ENCODE results near the gene SMIM28. TPM values are rescaled to one million over a fixed set of nuclear protein-coding genes. Genes with fewer than 3 reads are reported as not detected.

SMIM28 gene
- total RNA-seq, result under 1 TPM in 1 of 8 experiments, not detected in 7; 0.38 TPM

- H3K4me3 ChIP-seq, result no peak within 1 kb of the TSS
- in situ Hi-C loops (cut with MboI; ENCODE audit: low pct_unique_long_range_greater_than_20kb in 2 of 9, low sequenced_read_pairs in 9 of 9, unreplicated experiment in 9 of 9), result no loop called here
- no peak for ATAC-seq (replicated peaks in 6 of 8)
- H3K27ac ChIP-seq, result no peak within 1 kb of the TSS
- H3K4me1 ChIP-seq (replicated peaks in 1 of 2), result no peaks in the 10 kb centered on the region
- WGBS, 10 experiments, result 70 to 92% (median 80%) methylated on average over 1 to 6 of the region's 6 CpGs; no CpG with 5 or more reads in 3 of the 10 experiments
These were observed at the start of gene SMIM28 for GRCh38 chr6:138377844-138378243. Gene SMIM28 (plus strand): TSS chr6:138377905. CDS start chr6:138378073, 168 bp downstream.

DNA sequence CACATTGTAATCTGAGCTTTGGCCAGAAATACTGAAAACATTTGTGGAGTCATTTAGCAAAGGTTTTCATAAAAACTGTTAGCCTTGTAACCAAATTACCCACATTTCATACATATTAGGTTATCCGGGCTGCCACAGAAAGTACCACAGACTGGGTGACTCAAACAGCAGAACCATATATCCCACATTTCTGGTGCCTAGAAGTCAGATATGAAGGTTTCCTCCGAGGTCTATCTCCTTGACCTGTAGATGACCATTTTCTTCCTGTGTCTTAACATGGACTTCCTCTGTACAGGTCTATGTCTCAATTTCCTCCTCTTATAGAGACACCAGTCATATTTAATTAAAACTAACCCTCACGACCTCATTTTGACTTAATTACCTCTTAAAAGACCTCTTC, 49.5 kb upstream of the SMIM28 start:
- Histone ChIP-seq H3K27ac (no peak overlapping the region), H3K4me1 (replicated peaks in 1 of 2) (no peaks in the 10 kb centered on the region), H3K4me3 (no peak overlapping the region)
- 8 to 100% (median 60%) methylated on average over 1 to 3 of the region's 3 CpGs; no CpG with 5 or more reads in 4 of the 10 experiments for WGBS, 10 experiments
- ATAC-seq (replicated peaks in 6 of 8), result no peak
- in situ Hi-C loops (cut with MboI; ENCODE audit: low pct_unique_long_range_greater_than_20kb in 2 of 9, low sequenced_read_pairs in 9 of 9, unreplicated experiment in 9 of 9), result no loop called here

GRCh38 chr6:138330763-138331162, 46.9 kb upstream of the SMIM28 start:
- Histone ChIP-seq H3K4me1 (replicated peaks in 1 of 2) (no peaks in the 10 kb centered on the region), H3K27ac (no peak overlapping the region), H3K4me3 (no peak overlapping the region)
- 92 to 100% (median 100%) methylated on average over 1 of the region's 1 CpG; no CpG with 5 or more reads in 3 of the 10 experiments for WGBS, 10 experiments
- in situ Hi-C loops (cut with MboI; ENCODE audit: low pct_unique_long_range_greater_than_20kb in 2 of 9, low sequenced_read_pairs in 9 of 9, unreplicated experiment in 9 of 9), result no loop called here
- no peak for ATAC-seq (replicated peaks in 6 of 8)

GRCh38 chr6:138331444-138331843, 46.3 kb upstream of the SMIM28 start:
- no peaks in the 10 kb centered on the region for H3K4me1 ChIP-seq (replicated peaks in 1 of 2)
- peak in 1 of 8 experiments; percentile 36 for ATAC-seq (replicated peaks in 6 of 8)
- H3K4me3 ChIP-seq, result no peak overlapping the region
- H3K27ac ChIP-seq, result no peak overlapping the region
- in situ Hi-C loops (cut with MboI; ENCODE audit: low pct_unique_long_range_greater_than_20kb in 2 of 9, low sequenced_read_pairs in 9 of 9, unreplicated experiment in 9 of 9), result no loop called here
- WGBS, 10 experiments, result 14 to 80% (median 50%) methylated on average over 1 of the region's 1 CpG; no CpG with 5 or more reads in 4 of the 10 experiments

GRCh38 chr6:138331984-138332383, 45.7 kb upstream of the SMIM28 start:
- no peak overlapping the region for H3K27ac ChIP-seq
- in situ Hi-C loops (cut with MboI; ENCODE audit: low pct_unique_long_range_greater_than_20kb in 2 of 9, low sequenced_read_pairs in 9 of 9, unreplicated experiment in 9 of 9), result no loop called here

DNA sequence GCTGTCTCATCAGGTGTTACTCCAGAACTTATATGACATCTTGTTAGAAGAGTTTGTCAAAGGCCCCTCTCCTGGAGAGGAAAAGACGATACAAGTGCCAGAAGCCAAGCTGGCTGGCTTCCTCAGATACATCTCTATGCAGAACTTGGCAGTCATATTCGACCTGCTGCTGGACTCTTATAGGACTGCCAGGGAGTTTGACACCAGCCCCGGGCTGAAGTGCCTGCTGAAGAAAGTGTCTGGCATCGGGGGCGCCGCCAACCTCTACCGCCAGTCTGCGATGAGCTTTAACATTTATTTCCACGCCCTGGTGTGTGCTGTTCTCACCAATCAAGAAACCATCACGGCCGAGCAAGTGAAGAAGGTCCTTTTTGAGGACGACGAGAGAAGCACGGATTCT, 43.7 kb upstream of the SMIM28 start:
- Histone ChIP-seq H3K4me3 (no peak overlapping the region), H3K27ac (no peak overlapping the region), H3K4me1 (replicated peaks in 1 of 2) (no peaks in the 10 kb centered on the region)
- 69 to 96% (median 90%) methylated on average over 1 to 9 of the region's 14 CpGs; no CpG with 5 or more reads in 2 of the 10 experiments for WGBS, 10 experiments
- ATAC-seq (replicated peaks in 6 of 8), result no peak
- in situ Hi-C loops (cut with MboI; ENCODE audit: low pct_unique_long_range_greater_than_20kb in 2 of 9, low sequenced_read_pairs in 9 of 9, unreplicated experiment in 9 of 9), result no loop called here

More at GRCh38 chr6:138331984-138332383, 45.7 kb upstream of the SMIM28 start:
- no peak for ATAC-seq (replicated peaks in 6 of 8)
- no peak overlapping the region for H3K4me3 ChIP-seq
- no peaks in the 10 kb centered on the region for H3K4me1 ChIP-seq (replicated peaks in 1 of 2)
- 0 to 89% (median 60%) methylated on average over 1 to 2 of the region's 2 CpGs; no CpG with 5 or more reads in 3 of the 10 experiments for WGBS, 10 experiments

DNA sequence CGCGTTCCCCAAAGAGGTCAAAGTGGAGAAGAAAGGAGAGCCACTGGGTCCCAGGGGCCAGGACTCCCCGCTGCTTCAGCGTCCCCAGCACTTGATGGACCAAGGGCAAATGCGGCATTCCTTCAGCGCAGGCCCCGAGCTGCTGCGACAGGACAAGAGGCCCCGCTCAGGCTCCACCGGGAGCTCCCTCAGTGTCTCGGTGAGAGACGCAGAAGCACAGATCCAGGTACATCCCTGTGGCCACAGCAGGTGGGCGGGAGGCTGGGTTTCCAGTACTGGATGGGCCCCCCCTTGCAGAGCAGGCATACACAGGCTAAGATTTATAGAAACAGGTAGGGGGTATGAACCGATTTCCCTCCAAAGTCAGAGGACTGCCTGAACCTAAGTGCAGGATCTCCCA, 42.7 kb upstream of the SMIM28 start:
- in situ Hi-C loops (cut with MboI; ENCODE audit: low pct_unique_long_range_greater_than_20kb in 2 of 9, low sequenced_read_pairs in 9 of 9, unreplicated experiment in 9 of 9), result no loop called here
- no peak overlapping the region for H3K27ac ChIP-seq
- no peaks in the 10 kb centered on the region for H3K4me1 ChIP-seq (replicated peaks in 1 of 2)
- no peak overlapping the region for H3K4me3 ChIP-seq
- 76 to 100% (median 92%) methylated on average over 1 to 3 of the region's 14 CpGs; no CpG with 5 or more reads in 6 of the 10 experiments for WGBS, 10 experiments
- no peak for ATAC-seq (replicated peaks in 6 of 8)

DNA sequence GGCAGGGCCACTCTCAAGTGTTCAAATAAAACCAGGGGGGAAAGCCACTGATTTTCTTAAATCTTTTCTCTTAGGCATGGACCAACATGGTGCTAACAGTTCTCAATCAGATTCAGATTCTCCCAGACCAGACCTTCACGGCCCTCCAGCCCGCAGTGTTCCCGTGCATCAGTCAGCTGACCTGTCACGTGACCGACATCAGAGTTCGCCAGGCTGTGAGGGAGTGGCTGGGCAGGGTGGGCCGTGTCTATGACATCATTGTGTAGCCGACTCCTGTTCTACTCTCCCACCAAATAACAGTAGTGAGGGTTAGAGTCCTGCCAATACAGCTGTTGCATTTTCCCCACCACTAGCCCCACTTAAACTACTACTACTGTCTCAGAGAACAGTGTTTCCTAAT, 41.5 kb upstream of the SMIM28 start:
- WGBS, 10 experiments, result 80 to 100% (median 90%) methylated on average over 1 to 6 of the region's 8 CpGs; no CpG with 5 or more reads in 3 of the 10 experiments
- Histone ChIP-seq H3K27ac (no peak overlapping the region), H3K4me1 (replicated peaks in 1 of 2) (no peaks in the 10 kb centered on the region), H3K4me3 (no peak overlapping the region)
- in situ Hi-C loops (cut with MboI; ENCODE audit: low pct_unique_long_range_greater_than_20kb in 2 of 9, low sequenced_read_pairs in 9 of 9, unreplicated experiment in 9 of 9), result no loop called here
- ATAC-seq (replicated peaks in 6 of 8), result no peak

- H3K4me1 ChIP-seq (replicated peaks in 1 of 2), result no peaks in the 10 kb centered on the region
- H3K4me3 ChIP-seq, result no peak overlapping the region
- ATAC-seq (replicated peaks in 6 of 8), result no peak
- 69 to 100% (median 93%) methylated on average over 2 to 4 of the region's 4 CpGs; no CpG with 5 or more reads in 1 of the 10 experiments for WGBS, 10 experiments
- H3K27ac ChIP-seq, result no peak overlapping the region
- in situ Hi-C loops (cut with MboI; ENCODE audit: low pct_unique_long_range_greater_than_20kb in 2 of 9, low sequenced_read_pairs in 9 of 9, unreplicated experiment in 9 of 9), result no loop called here
These were observed 40.6 kb upstream of the SMIM28 start for GRCh38 chr6:138337076-138337475.

- WGBS, 10 experiments, result 20 to 100% methylated on average over 1 of the region's 1 CpG; no CpG with 5 or more reads in 8 of the 10 experiments
These were observed 38.7 kb upstream of the SMIM28 start for GRCh38 chr6:138339024-138339423.

GRCh38 chr6:138341176-138341575, 36.5 kb upstream of the SMIM28 start:
- Histone ChIP-seq H3K4me3 (no peak overlapping the region), H3K4me1 (replicated peaks in 1 of 2) (no peaks in the 10 kb centered on the region), H3K27ac (no peak overlapping the region)
- ATAC-seq (replicated peaks in 6 of 8), result no peak
- in situ Hi-C loops (cut with MboI; ENCODE audit: low pct_unique_long_range_greater_than_20kb in 2 of 9, low sequenced_read_pairs in 9 of 9, unreplicated experiment in 9 of 9), result no loop called here
- 0 to 100% (median 50%) methylated on average over 1 of the region's 1 CpG; no CpG with 5 or more reads in 5 of the 10 experiments for WGBS, 10 experiments

More at GRCh38 chr6:138339024-138339423, 38.7 kb upstream of the SMIM28 start:
- in situ Hi-C loops (cut with MboI; ENCODE audit: low pct_unique_long_range_greater_than_20kb in 2 of 9, low sequenced_read_pairs in 9 of 9, unreplicated experiment in 9 of 9), result no loop called here
- H3K27ac ChIP-seq, result no peak overlapping the region
- no peak for ATAC-seq (replicated peaks in 6 of 8)
- H3K4me3 ChIP-seq, result no peak overlapping the region
- H3K4me1 ChIP-seq (replicated peaks in 1 of 2), result no peaks in the 10 kb centered on the region

GRCh38 chr6:138343112-138343511, 34.6 kb upstream of the SMIM28 start:
- H3K4me1 ChIP-seq (replicated peaks in 1 of 2), result no peaks in the 10 kb centered on the region
- no peak for ATAC-seq (replicated peaks in 6 of 8)
- in situ Hi-C loops (cut with MboI; ENCODE audit: low pct_unique_long_range_greater_than_20kb in 2 of 9, low sequenced_read_pairs in 9 of 9, unreplicated experiment in 9 of 9), result no loop called here
- H3K4me3 ChIP-seq, result no peak overlapping the region
- no peak overlapping the region for H3K27ac ChIP-seq

GRCh38 chr6:138345565-138346285, 32.0 kb upstream of the SMIM28 start:
- 0 to 88% (median 40%) methylated on average over 1 to 2 of the region's 2 CpGs; no CpG with 5 or more reads in 2 of the 10 experiments for WGBS, 10 experiments
- no peak overlapping the region for H3K4me3 ChIP-seq
- H3K27ac ChIP-seq, result no peak overlapping the region
- peak in 4 of 8 experiments; percentile 47 to 91 (median 82) for ATAC-seq (replicated peaks in 6 of 8)
- no peaks in the 10 kb centered on the region for H3K4me1 ChIP-seq (replicated peaks in 1 of 2)
- in situ Hi-C loops (cut with MboI; ENCODE audit: low pct_unique_long_range_greater_than_20kb in 2 of 9, low sequenced_read_pairs in 9 of 9, unreplicated experiment in 9 of 9), result no loop called here

All from motor neuron (in vitro differentiated cells).